ENCODE data around the gene CAV3.

DNA sequence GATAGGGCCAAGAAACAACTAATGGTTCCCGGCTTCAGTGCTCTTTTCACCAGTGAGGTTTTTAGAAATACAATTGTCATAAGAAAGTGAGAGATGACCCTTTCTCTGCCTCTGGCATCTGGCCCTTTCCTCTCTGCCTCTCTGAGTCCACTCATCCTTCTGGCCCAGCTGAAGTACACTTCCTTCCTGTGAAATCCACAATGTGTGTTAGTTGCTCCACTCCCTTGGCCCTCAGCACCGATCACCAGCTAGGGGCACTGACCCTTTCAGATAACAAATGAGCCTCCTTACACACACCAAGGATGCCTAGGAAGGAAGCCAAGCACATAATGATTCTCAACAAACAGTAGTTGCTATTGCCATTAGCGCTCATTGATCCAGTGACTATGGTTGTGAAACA, 2.9 kb upstream of the CAV3 start:
- TF ChIP-seq POLR2A (IDR thresholded peaks at IDR 0.05) = no peak
- TF ChIP-seq, protein P1, sequence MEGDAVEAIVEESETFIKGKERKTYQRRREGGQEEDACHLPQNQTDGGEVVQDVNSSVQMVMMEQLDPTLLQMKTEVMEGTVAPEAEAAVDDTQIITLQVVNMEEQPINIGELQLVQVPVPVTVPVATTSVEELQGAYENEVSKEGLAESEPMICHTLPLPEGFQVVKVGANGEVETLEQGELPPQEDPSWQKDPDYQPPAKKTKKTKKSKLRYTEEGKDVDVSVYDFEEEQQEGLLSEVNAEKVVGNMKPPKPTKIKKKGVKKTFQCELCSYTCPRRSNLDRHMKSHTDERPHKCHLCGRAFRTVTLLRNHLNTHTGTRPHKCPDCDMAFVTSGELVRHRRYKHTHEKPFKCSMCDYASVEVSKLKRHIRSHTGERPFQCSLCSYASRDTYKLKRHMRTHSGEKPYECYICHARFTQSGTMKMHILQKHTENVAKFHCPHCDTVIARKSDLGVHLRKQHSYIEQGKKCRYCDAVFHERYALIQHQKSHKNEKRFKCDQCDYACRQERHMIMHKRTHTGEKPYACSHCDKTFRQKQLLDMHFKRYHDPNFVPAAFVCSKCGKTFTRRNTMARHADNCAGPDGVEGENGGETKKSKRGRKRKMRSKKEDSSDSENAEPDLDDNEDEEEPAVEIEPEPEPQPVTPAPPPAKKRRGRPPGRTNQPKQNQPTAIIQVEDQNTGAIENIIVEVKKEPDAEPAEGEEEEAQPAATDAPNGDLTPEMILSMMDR (IDR thresholded peaks at IDR 0.05) = no peak
- no peak for TF ChIP-seq POLR2AphosphoS5 (IDR thresholded peaks at IDR 0.05)

Data from stomach (tissue), 4 donors.